DMS79 (cell line): ENCODE data around the gene SMOC1.
"Not testable (repeated sequence)": the region's sequence is repeated elsewhere in the genome, so short reads cannot be mapped to it uniquely, and the experiment has no call there.

Experiments used
- DNase-seq: peaks from one replicate; lab custom pipeline; 2025; lab: John Stamatoyannopoulos, UW

SMOC1 gene

GRCh38 chr14:69901113-69901951 is 22.1 kb downstream of the SMOC1 start:
- DNase-seq = no peak

GRCh38 chr14:69903046-69903445 is 23.8 kb downstream of the SMOC1 start:
- not testable (repeated sequence) for DNase-seq

- no peak for DNase-seq
Measured at GRCh38 chr14:69904246-69904645, 25.0 kb downstream of the SMOC1 start.

DNA sequence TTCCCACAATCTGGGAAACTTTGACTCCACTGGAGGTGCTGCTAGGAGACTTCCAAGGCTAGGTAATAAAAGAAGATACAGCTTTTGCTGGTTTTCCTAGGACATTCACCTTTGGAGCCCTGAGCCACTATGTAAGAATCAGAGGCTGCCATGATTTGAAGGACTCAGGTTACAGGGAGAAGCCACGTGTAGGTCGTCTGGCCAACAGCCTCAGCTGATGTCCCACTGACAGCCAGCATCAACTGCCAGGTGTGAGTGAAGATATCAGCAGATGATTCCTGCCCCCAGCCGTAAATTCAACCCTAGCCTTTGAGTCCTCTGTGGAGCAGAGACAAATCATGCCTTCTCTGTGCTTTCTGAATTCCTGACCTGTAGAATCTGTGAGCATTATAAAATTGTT is 27.0 kb downstream of the SMOC1 start:
- DNase-seq = no peak

DNA sequence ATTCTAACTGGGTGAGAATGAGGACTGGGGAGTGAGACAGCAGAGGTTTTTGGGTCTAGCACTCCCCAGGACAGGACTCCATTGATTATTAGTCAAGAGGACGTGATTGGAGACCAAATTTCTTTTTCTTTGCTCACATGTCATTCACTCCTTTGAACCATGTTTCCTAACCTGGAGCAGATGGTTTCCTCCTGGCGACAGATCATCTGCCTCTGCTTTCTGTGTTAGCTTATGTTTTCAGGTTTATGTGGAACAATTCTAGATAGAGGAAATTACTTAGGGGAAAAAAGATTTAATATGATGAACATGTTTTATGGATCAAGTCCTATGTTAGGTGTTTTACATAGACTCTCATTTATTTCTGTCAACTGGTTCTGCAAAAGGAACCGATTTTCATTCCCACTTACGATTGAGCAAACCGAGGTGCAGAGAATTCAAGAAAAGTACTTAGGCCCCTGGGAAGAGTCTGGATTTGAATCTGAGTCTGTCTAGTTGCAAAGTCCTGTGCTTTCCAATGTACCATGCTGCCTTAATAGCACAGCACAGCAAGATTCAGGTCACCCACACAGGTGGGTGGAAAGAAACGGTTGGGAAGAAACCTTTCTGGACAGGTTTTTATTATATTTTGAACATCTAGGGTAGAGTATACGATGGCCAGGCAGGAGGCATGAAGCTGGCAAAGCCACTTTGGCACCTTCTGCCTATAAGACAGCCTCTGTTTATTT is 30.8 kb downstream of the SMOC1 start:
- no peak for DNase-seq

- DNase-seq = no peak
Measured at GRCh38 chr14:69910871-69911270, 31.7 kb downstream of the SMOC1 start.

- no peak for DNase-seq
Measured at GRCh38 chr14:69913686-69914085, 34.5 kb downstream of the SMOC1 start.

DNA sequence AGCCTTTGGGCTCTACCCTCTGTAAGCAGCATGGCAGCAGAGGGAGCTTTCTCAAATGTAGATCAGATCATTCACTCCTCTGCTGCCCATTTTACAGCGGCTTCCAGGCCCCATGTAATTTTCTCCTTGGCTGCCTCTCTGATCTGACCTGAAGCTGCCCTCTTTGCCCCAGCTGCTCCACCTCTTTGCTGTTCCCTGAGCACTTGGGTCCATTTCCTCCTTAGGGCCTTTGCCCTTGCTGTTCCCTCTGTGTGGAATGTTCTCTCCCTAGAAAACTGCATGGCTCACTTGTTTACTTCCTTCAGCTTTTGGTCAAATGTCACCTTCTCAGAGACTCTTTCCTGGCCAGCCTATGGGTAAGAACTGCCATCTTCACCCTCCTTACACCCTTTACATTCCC is 37.2 kb downstream of the SMOC1 start:
- DNase-seq = no peak

GRCh38 chr14:69917287-69917686 is 38.1 kb downstream of the SMOC1 start:
- DNase-seq = no peak

GRCh38 chr14:69919815-69920214 is 40.6 kb downstream of the SMOC1 start:
- no peak for DNase-seq

DNA sequence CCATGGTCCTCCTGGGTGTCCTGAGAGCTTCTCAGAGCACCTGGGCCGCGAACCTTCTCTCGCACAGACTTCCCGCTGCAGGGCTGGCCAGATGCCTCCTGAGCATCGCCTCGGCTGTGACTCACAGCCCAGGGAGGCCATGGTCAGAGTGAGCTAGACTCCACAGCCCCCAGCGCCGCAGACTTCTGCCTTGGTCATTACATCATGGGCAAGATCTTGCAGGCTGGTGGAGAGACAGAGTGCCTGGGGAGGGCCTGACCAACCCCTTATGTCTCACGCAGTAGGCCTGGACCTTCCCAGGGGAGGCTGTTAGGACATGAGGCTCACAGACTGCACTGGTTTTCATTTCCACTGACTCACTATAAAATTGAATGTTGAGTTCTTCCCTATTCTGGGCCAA is 41.8 kb downstream of the SMOC1 start:
- DNase-seq = no peak

DNA sequence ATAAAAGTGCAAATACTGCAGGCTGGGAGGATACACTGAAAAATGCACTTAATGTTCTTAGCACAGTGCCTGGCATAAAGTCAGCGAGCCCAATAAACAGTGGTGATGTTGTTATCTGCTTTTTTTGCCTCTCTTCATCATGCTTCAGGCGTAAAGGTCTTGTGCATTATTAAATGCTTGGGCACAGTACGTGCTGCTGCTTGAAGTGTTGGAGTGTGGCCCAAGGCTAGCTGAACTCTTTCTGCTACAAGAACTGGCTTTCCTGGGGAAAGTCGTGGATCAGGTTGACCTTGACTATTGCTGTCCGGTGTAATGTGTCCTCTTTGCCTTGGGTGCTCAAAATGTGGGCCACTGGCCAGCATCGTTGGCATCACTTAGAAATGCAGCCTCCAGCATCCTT is 43.0 kb downstream of the SMOC1 start:
- no peak for DNase-seq

- DNase-seq = no peak
Measured at GRCh38 chr14:69924201-69924600, 45.0 kb downstream of the SMOC1 start.

DNA sequence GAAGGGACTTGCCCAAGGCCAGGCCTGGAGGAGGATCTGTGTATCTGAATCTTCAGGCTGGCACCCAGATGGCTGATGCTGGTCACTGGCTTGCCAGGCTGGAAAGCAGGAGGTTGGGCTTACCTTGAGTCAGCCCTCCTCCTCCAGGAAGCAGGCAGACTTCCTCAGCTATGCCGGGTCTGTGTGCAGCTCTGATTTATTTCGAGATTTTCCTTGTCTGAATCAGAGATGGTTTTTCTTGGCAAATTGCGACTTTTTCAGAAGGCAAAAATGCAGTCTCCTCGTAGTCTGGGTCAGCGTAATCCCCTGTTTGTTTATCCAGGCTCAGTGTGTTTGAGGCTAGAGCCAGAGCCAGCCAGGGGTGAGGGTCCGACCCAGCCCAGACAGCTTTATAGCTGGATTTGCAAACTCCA is 48.9 kb downstream of the SMOC1 start:
- DNase-seq = no peak

DNA sequence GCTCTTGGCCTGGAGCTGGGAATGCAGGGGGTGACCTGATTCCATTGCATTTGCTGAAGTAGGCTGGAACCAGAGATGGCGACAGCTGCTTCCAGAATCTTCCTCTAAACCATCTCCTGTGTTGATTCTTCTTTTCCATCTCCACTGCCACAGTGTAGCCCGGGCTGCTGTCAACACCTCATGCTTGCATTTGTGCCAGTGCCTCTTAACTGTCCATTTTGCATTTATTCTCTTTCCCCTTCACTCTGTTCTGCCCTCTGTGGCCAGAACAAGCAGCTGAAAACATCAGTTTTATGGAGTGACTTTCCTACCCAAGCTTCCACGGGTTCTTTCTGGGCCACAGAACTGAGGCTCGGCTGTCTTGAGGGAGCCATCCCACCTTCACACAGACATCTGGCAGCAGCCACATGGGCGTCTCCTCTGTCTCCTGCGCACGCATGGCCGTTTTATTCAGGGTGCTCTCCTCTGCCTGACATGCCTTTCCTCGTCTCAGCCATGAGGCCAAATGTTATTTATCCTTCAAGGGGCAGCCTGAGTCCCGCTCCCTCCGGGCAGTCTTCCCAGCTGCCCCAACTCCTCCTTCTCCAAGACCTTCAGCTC is 51.7 kb downstream of the SMOC1 start:
- no peak for DNase-seq

- no peak for DNase-seq
Measured at GRCh38 chr14:69931960-69932359, 52.7 kb downstream of the SMOC1 start.

GRCh38 chr14:69932391-69932790 is 53.2 kb downstream of the SMOC1 start:
- DNase-seq = no peak

- no peak for DNase-seq
Measured at GRCh38 chr14:69933623-69934275, 54.5 kb downstream of the SMOC1 start.

- DNase-seq = no peak
Measured at GRCh38 chr14:69937367-69938081, 58.3 kb downstream of the SMOC1 start.

- no peak for DNase-seq
Measured at GRCh38 chr14:69938751-69939150, 59.5 kb downstream of the SMOC1 start.

DNA sequence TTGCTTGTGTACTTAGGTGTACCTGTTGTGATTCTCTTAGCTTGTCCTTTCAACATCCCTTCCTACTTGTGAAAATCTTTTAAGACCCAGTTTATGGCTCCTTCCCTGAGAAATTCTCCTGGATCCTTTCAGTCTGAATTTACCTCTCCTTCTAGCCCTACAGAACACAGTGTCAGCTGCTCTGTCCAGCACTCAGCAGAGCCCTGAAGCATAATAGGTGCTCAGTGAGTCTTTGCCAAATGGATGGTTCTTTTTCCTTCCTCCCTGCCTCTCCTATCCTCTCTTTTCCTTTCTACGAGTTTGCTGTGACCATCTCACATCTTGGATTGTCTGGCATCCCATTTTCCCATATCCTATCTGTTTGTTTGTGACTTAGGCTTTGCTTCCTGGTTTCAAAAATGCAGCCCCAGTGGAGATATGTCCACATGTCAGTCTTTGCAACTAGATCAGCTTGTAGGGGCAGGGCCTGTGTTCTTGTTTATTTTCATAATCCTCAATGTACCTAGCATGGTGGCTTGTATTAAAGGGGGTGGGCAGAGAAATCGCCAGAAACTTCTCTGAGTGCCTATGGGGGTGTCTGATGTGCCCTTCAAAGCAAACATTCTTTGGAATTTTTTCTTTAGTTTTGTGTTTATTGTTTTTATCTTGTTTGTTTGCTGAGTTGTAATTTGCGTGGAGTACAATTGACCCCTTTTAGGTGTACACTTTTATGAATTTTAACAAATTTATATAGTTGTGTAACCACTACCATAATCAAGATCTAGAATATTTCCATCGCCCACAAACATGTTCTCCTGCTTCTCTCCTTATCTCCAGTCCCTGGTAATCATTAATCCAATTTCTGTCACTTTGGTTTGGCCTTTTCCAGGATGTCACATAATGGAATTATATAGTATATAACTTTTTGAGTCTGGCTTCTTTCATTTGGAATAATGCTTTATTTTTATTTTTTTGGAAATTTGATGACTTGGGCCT is 62.8 kb downstream of the SMOC1 start:
- no peak for DNase-seq
